SIG-M5 treated with dmso at 0.1 percent for 504 hours (cell line): Measurements from ENCODE around the gene UFD1.

ENCODE experiments used
- DNase-seq: peaks from one replicate; lab custom pipeline; 2025; ENCODE audit not compliant: unreplicated experiment; lab: John Stamatoyannopoulos, UW

Gene UFD1

DNA sequence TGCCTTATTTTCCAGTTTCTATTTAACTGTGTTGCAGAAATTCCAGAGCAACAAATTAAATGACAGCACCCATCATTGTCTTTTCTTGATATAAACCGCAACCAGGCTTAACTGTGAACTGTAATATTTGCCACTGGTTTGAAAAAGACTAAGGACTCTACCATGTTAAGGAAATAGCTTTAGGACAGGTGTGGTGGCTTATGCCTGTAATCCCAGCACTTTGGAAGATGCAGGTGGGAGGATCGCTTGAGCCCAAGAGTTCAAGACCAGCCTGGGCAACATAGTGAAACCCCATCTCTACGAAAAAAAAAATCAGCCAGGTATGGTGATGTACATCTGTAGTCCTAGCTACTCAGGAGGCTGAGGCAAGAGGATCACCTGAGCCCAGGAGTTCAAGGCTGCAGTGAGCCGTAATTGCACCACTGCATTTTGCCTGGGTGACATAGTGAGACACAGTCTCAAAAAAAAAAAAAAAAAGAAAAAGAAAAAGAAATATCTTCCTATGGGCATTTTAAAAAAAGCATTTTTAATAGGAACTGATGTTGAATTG, 76.3 kb downstream of the UFD1 start:
- no peak for DNase-seq

DNA sequence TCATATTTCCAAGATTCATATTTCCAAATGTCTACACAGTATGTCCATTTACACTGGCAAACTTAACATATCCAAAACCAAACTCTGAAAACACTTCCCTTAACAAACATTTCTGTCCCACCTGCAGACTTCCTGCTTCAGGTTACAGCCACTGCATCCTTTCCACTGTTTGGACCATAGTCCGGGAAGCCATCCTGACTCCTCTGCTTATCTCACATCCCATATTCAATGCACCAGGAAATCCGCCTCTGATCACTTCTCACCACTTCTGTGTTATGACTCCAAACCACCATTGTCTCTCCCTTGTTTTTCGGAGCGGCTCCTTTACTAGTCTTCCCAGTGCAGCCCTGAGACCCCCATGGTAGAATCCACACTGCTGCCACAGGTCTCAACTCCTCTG, 77.5 kb downstream of the UFD1 start:
- DNase-seq = no peak

DNA sequence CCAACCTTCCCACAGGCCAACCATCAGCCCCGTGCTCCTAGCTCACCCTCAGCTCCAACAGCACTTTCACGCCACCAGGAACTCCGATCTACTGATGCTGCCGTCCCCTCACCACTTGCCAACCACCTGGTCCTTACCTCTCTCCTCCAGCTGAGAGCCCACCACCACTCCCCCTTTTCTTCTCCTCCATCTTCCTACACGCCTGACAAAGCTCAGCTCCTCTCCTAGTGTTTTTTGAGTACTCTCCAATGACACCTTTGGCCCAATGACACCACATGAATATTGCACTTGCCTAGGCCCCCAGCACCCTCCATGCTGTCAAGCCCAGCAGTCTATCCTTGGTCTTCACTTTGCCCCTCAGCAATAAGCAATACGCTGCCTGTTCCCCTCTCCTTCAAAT, 78.1 kb downstream of the UFD1 start:
- DNase-seq = no peak
